Rectal smooth muscle tissue (tissue), 1 donor: ENCODE measurements around the gene MATCAP1.
A peak's percentile ranks its signal among the peaks of the same experiment; 100 is the strongest.

Experiments
- H3K27ac ChIP-seq: one replicate; pipeline ENCODE4 v1.7.0; 2013; ENCODE audit warnings: low read depth, low read length, inconsistent platforms
- H3K27me3 ChIP-seq: one replicate; pipeline ENCODE4 v1.7.0; 2013; ENCODE audit warnings: low read length; ENCODE audit not compliant: control insufficient read depth, insufficient read depth
- H3K36me3 ChIP-seq: one replicate; pipeline ENCODE4 v1.7.0; 2013; ENCODE audit warnings: low read length; ENCODE audit not compliant: control insufficient read depth, insufficient read depth
- H3K4me1 ChIP-seq: one replicate; pipeline ENCODE4 v1.7.0; 2013; ENCODE audit warnings: low read length; ENCODE audit not compliant: control insufficient read depth, insufficient read depth
- H3K4me3 ChIP-seq: one replicate; pipeline ENCODE4 v1.7.0; 2013; ENCODE audit warnings: low read length
- H3K9ac ChIP-seq: one replicate; pipeline ENCODE4 v1.7.0; 2013; ENCODE audit warnings: low read length

The MATCAP1 gene

DNA sequence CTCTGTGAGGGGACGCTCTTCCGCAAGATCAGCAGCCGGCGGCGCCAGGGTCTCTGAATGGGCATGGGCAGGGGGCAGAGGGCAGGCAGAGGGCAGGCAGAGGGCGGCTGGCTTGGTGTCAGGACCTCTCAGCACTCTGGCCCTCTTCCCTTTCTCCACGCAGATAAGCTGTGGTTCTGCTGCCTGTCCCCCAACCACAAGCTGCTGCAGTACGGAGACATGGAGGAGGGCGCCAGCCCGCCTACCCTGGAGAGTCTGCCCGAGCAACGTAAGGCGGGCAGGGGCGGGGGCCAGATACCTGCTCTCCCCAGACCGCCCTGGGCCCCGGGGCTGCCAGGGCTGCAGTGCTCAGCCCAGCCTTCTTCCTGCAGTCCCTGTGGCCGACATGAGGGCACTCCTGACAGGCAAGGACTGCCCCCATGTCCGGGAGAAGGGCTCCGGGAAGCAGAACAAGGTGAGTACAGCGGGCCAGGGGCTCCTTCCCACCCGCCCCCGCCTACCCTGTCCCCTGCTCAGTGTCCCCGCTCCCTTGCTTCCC lies 19.3 kb upstream of the MATCAP1 start:
- no peak overlapping the region for H3K27ac ChIP-seq
- no peaks in the 10 kb centered on the region for H3K27me3 ChIP-seq
- peaks cover 15% of the 10 kb centered on the region for H3K36me3 ChIP-seq
- H3K4me1 ChIP-seq, result no peaks in the 10 kb centered on the region
- no peak overlapping the region for H3K9ac ChIP-seq
- H3K4me3 ChIP-seq, result no peak overlapping the region

DNA sequence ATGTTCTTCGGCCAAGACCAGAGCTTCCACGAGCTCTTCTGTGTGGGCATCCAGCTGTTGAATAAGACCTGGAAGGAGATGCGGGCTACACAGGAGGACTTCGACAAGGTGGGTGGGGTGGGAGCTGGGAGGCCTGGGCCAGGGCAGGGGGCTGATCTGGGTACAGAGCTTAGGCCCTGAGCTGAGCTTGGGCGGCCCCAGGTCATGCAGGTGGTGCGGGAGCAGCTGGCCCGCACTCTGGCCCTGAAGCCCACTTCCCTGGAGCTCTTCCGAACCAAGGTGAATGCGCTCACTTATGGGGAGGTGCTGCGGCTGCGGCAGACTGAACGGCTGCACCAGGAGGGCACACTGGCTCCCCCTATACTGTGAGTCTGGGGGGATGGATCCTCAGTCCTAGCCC lies 18.7 kb upstream of the MATCAP1 start:
- H3K27me3 ChIP-seq, result no peaks in the 10 kb centered on the region
- no peak overlapping the region for H3K9ac ChIP-seq
- H3K27ac ChIP-seq, result no peak overlapping the region
- H3K4me3 ChIP-seq, result no peak overlapping the region
- peaks cover 20% of the 10 kb centered on the region for H3K36me3 ChIP-seq
- no peaks in the 10 kb centered on the region for H3K4me1 ChIP-seq

DNA sequence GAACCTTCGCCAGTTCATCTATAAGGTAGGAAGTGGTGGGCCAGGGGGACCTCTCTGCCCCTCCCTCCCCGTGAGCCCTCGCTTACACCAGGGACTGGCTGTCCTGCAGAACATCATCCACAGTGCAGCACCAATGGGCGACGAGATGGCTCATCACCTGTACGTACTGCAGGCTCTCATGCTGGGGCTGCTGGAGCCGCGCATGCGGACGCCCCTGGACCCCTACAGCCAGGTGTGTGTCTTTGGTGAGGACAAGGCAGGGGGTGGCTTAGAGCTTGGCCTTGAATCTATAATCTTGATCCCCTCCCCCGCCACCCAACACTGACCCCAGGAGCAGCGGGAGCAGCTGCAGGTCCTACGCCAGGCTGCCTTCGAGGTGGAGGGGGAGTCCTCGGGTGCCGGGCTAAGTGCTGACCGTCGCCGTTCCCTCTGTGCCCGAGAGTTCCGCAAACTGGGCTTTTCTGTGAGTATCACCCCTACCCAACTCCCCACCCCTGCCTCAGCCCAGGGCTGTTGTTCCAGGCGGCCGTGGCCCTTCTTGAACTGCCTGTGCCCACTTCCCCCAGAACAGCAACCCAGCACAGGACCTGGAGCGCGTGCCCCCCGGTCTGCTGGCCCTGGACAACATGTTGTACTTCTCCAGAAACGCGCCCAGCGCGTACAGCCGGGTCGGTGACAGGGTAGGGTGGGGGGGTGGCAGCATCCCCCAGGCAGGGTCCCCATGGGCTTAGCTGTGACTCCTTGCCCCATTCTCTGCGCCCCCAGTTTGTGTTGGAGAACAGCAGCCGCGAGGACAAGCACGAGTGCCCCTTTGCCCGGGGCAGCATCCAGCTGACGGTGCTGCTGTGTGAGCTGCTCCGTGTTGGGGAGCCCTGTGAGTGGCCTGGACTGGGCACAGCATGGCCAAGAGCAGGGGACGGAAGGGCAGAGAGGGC lies 17.9 kb upstream of the MATCAP1 start:
- H3K36me3 ChIP-seq, result peaks cover 28% of the 10 kb centered on the region
- no peak overlapping the region for H3K4me3 ChIP-seq
- no peak overlapping the region for H3K9ac ChIP-seq
- no peak overlapping the region for H3K27ac ChIP-seq
- H3K4me1 ChIP-seq, result no peaks in the 10 kb centered on the region
- no peaks in the 10 kb centered on the region for H3K27me3 ChIP-seq

DNA sequence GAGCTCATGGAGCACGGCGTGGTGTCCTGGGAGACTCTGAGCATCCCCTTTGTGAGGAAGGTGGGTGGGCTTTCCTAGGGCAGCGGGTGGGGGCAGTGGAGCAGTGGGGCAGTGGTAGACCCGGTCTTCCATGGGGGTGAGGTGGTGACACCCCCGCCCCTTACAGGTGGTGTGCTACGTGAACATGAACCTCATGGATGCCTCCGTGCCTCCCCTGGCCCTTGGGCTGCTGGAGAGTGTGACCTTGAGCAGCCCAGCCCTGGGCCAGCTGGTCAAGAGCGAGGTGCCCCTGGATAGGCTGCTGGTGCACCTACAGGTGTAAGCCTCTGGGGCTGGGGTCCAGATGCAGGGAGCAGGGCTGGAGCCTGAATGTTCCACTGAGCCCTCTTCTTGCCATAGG lies 16.7 kb upstream of the MATCAP1 start:
- H3K27ac ChIP-seq, result no peak overlapping the region
- no peaks in the 10 kb centered on the region for H3K4me1 ChIP-seq
- no peaks in the 10 kb centered on the region for H3K27me3 ChIP-seq
- peaks cover 37% of the 10 kb centered on the region for H3K36me3 ChIP-seq
- no peak overlapping the region for H3K4me3 ChIP-seq
- H3K9ac ChIP-seq, result no peak overlapping the region

DNA sequence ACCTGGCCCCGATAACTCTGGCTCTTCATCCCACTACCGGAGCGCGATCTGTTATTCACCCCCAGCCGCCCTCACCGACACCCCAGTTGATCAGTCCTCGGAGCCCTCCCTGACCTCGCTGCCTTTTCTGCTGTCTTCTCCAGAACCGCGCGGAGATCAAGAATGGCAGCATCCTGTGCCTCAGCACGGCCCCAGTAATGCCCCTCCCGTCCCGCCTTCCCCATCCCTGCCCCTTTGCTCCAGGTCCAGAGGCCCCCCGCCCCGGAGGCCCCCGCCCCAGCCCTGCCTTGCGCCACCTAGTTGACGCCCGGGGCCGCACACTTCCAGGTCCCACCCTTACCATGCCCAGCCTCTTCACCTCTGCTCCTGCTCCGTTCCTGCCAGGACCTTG lies 16.0 kb upstream of the MATCAP1 start:
- H3K4me1 ChIP-seq, result no peaks in the 10 kb centered on the region
- peak overlapping the region; percentile 51 for H3K4me3 ChIP-seq
- H3K27me3 ChIP-seq, result no peaks in the 10 kb centered on the region
- H3K9ac ChIP-seq, result no peak overlapping the region
- peaks cover 42% of the 10 kb centered on the region for H3K36me3 ChIP-seq
- H3K27ac ChIP-seq, result no peak overlapping the region

DNA sequence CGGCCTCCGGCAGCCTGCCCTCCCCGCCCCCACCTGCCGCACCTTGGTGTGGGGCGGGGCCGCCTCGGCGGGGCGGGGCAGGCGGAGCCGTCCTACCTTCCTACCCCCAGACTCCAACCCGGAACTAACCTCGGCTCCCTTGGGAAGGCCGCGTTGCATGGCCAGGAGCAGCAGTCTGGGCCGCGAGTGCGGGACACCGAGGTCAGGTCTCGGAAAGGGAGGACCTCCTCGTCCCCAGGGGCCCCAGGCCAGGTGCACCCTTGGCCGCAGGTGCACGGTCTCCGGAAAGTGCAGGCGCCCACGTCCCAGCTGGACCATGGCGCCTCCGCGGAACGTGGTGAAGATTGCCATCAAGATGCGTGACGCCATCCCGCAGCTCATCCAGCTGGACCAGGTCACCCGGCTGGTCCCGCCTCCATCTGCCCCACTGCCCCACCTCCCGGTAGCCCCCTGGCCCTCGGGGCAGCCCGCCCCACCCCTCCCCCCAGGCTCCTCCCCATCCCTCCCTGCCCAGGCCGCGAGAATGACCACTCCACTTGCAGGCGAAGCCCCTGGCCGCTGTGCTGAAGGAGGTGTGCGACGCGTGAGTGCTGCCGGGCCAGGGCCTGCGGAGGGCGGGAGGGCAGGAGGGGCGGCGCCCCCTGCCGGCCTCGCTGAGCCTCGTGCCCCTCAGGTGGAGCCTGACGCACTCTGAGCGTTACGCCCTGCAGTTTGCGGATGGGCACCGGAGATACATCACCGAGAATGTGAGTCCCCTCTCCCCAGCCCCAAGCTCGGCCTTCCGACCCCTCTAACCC lies 15.4 kb upstream of the MATCAP1 start, which contains the start of gene ELMO3:
Gene ELMO3 (plus strand): TSS at position 121 of the 797 bp plus-strand sequence. CDS start 196 bp downstream, at position 317.
- H3K9ac ChIP-seq, result peak within 1 kb of the TSS; percentile 45
- H3K27me3 ChIP-seq, result no peaks in the 10 kb centered on the region
- H3K4me1 ChIP-seq, result no peaks in the 10 kb centered on the region
- no peak within 1 kb of the TSS for H3K27ac ChIP-seq
- peak within 1 kb of the TSS; percentile 64 for H3K4me3 ChIP-seq
- peaks cover 46% of the 10 kb centered on the region for H3K36me3 ChIP-seq

DNA sequence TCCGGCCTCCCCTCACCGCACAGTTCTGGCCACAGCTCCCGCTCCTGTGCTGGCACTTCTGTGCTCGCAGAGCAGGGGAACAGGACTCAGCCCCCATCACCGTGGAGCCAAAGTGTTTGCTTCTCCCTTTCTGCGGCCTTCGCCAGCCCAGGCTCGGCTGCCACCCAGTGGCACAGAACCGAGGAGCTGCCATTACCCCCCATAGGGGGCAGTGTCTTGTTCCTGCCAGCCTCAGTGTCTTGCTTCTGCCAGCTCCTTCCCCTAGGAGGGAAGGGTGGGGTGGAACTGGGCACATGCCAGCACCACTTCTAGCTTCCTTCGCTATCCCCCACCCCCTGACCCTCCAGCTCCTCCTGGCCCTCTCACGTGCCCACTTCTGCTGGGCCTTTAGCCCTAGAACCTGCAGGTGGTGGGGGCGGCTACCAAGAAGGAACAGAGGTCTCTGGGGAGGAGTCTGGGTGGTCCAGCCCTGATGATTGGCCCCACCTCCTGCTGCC lies 14.5 kb upstream of the MATCAP1 start:
- H3K4me3 ChIP-seq, result no peak overlapping the region
- H3K27me3 ChIP-seq, result no peaks in the 10 kb centered on the region
- no peak overlapping the region for H3K9ac ChIP-seq
- H3K27ac ChIP-seq, result no peak overlapping the region
- H3K4me1 ChIP-seq, result peaks cover 3% of the 10 kb centered on the region
- peaks cover 46% of the 10 kb centered on the region for H3K36me3 ChIP-seq

DNA sequence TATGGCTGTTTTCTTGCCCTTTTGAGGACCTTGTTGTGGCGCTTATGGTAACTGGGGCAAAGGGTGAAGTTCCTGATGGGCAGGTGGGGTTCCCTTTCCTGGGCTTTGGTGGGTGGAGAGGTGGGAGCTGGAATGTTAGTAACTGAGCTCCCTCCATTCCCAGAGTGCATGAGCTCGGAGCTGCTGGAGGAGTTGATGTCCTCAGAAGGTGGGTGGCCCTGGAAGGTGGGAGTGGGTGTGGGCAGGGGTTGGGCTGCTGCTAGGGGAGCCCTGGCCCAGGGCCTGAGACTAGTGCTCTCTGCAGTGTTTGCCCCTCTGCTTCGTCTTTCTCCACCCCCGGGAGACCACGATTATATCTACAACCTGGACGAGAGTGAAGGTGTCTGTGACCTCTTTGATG lies 13.9 kb upstream of the MATCAP1 start:
- peaks cover 42% of the 10 kb centered on the region for H3K36me3 ChIP-seq
- no peak overlapping the region for H3K9ac ChIP-seq
- H3K27ac ChIP-seq, result no peak overlapping the region

DNA sequence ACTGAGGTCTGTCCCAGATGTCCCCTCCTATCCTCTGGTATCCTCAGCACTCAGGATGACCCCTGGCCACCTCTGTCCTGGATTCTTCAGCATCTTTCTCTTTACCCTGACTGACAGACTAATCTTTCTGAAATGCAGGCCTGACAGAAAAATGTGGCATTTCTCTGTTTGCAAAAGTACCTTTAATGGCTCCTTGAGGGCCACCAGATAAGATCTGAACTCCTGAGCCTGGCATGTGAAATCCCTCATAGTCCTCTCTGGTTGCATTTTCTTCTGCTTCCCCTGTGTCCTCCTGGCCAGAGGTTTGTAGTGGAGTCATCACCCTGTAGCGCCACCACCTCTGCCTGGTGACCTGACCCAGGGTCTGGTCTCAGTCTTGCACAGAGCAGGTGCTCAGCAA lies 13.1 kb upstream of the MATCAP1 start:
- Histone ChIP-seq H3K9ac (no peak overlapping the region), H3K27ac (no peak overlapping the region), H3K27me3 (no peaks in the 10 kb centered on the region), H3K4me3 (no peak overlapping the region), H3K4me1 (peaks cover 12% of the 10 kb centered on the region), H3K36me3 (peaks cover 36% of the 10 kb centered on the region)

More for the DNA sequence above, 13.9 kb upstream of the MATCAP1 start:
- Histone ChIP-seq H3K4me3 (no peak overlapping the region), H3K27me3 (no peaks in the 10 kb centered on the region), H3K4me1 (peaks cover 9% of the 10 kb centered on the region)

DNA sequence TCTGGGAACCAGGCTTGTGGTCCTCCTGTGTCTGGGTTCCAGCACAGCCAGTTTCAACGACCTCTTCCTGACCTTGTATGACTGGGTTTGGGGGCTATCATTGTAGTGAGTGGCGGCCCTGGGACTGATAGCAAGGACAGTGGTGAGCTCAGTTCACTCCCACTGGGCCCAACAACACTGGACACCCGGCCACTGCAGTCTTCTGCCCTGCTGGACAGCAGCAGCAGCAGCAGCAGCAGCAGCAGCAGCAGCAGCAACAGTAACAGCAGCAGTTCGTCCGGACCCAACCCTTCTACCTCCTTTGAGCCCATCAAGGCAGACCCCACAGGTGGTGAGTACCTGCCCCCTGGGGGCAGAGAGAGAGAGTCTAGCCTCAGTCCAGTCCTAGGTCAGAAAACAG lies 11.9 kb upstream of the MATCAP1 start:
- Histone ChIP-seq H3K4me1 (peaks cover 12% of the 10 kb centered on the region), H3K27me3 (no peaks in the 10 kb centered on the region), H3K4me3 (no peak overlapping the region), H3K27ac (no peak overlapping the region), H3K9ac (no peak overlapping the region), H3K36me3 (peaks cover 34% of the 10 kb centered on the region)

DNA sequence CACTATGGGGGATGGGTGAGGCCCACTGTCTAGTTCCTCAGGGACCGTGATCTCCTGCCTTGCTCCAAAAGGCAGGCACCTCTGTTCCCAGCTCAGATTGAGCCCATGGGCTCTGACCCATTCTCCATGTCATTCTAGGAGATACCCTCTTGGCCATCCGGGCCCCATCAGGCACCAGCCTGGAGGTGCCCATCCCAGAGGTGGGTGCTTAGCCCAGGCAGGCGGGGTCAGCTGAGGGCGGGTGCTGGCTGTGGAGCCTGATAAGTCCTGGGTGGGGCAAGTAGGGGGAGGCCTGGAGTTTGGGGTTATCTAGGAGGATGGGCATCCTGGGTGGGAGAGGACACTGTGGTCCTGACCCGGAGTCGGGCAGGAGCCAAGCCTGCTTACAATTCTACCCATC lies 10.5 kb upstream of the MATCAP1 start:
- no peak overlapping the region for H3K9ac ChIP-seq

DNA sequence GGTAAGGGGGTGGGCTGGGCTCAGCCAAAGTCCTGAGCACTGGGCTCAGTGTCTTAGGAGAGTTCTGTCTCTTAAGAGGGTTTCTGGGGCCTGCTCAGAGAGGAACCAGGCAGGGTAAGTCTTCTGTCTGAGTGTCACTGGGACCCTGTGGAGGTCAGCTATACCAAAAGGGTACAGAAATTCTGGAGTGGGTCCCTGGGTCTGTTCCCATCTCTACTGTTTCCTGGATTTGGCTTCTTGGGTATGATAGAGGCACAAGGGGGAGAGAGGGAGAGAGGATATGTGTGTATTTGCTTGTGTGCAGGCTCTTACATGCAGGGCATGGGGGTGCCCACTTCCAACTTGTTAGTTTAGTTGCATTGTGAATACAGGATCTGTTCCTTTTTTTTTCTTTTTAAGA lies 9.8 kb upstream of the MATCAP1 start:
- Histone ChIP-seq H3K4me3 (peak overlapping the region; percentile 97), H3K9ac (peak overlapping the region; percentile 95), H3K27ac (no peak overlapping the region), H3K4me1 (peaks cover 12% of the 10 kb centered on the region), H3K27me3 (no peaks in the 10 kb centered on the region), H3K36me3 (peaks cover 34% of the 10 kb centered on the region)

More for the DNA sequence above, 10.5 kb upstream of the MATCAP1 start:
- Histone ChIP-seq H3K27ac (no peak overlapping the region), H3K4me3 (no peak overlapping the region), H3K36me3 (peaks cover 34% of the 10 kb centered on the region), H3K4me1 (peaks cover 12% of the 10 kb centered on the region), H3K27me3 (no peaks in the 10 kb centered on the region)
